Measurements from ENCODE around the gene NUSAP1. TPM values are rescaled to one million over a fixed set of nuclear protein-coding genes. Genes with fewer than 3 reads are reported as not detected.

Gene NUSAP1
- total and polyA plus RNA-seq, 5 donors: 0.48 to 3.6 (median 1.7) TPM

- 93% methylated on average over 12 of the region's 12 CpGs for WGBS
- H3K9me3 ChIP-seq (ENCODE audit: control insufficient read depth, low read length): no peaks in the 10 kb centered on the region
- ATAC-seq (no peak), DNase-seq (no peak)
- no peaks in the 10 kb centered on the region for H3K4me1 ChIP-seq (ENCODE audit: control insufficient read depth, insufficient read depth, low read length)
- intact Hi-C loops (cut with DNase I): loop anchor here in 1 of 4 donors (5.0 kb wide), 1 partner anchor 432 kb away; no protein-coding TSS in a partner anchor
- H3K27ac ChIP-seq (ENCODE audit: low read length): no peak overlapping the region
- no peak overlapping the region for H3K4me3 ChIP-seq (ENCODE audit: low read length)
- no peaks in the 10 kb centered on the region for H3K27me3 ChIP-seq (ENCODE audit: control insufficient read depth, insufficient read depth)
Observed at GRCh38 chr15:41334293-41335120, 1.8 kb downstream of the NUSAP1 start.

GRCh38 chr15:41336549-41336948 is 3.9 kb downstream of the NUSAP1 start:
- intact Hi-C loops (cut with DNase I): no loop called here
- H3K4me1 ChIP-seq (ENCODE audit: control insufficient read depth, insufficient read depth, low read length): no peaks in the 10 kb centered on the region
- ATAC-seq (no peak), DNase-seq (no peak)
- no peaks in the 10 kb centered on the region for H3K9me3 ChIP-seq (ENCODE audit: control insufficient read depth, low read length)
- H3K4me3 ChIP-seq (ENCODE audit: low read length): no peak overlapping the region
- 94% methylated on average over 4 of the region's 4 CpGs for WGBS
- H3K27ac ChIP-seq (ENCODE audit: low read length): no peak overlapping the region
- no peaks in the 10 kb centered on the region for H3K27me3 ChIP-seq (ENCODE audit: control insufficient read depth, insufficient read depth)

- H3K4me3 ChIP-seq (ENCODE audit: low read length): no peak overlapping the region
- no peak for ATAC-seq
- intact Hi-C loops (cut with DNase I): no loop called here
- no peaks in the 10 kb centered on the region for H3K27me3 ChIP-seq (ENCODE audit: control insufficient read depth, insufficient read depth)
- no peaks in the 10 kb centered on the region for H3K9me3 ChIP-seq (ENCODE audit: control insufficient read depth, low read length)
- WGBS: over 99% methylated on average over 6 of the region's 6 CpGs
- no peak overlapping the region for H3K27ac ChIP-seq (ENCODE audit: low read length)
- no peaks in the 10 kb centered on the region for H3K4me1 ChIP-seq (ENCODE audit: control insufficient read depth, insufficient read depth, low read length)
- no peak for DNase-seq
Observed at GRCh38 chr15:41337047-41337446, 4.4 kb downstream of the NUSAP1 start.

GRCh38 chr15:41337631-41338522 is 5.2 kb downstream of the NUSAP1 start:
- DNase-seq: no peak
- no peaks in the 10 kb centered on the region for H3K4me1 ChIP-seq (ENCODE audit: control insufficient read depth, insufficient read depth, low read length)
- ATAC-seq: no peak
- no peaks in the 10 kb centered on the region for H3K27me3 ChIP-seq (ENCODE audit: control insufficient read depth, insufficient read depth)
- H3K27ac ChIP-seq (ENCODE audit: low read length): no peak overlapping the region
- H3K4me3 ChIP-seq (ENCODE audit: low read length): no peak overlapping the region
- intact Hi-C loops (cut with DNase I): no loop called here
- 87% methylated on average over 13 of the region's 13 CpGs for WGBS
- no peaks in the 10 kb centered on the region for H3K9me3 ChIP-seq (ENCODE audit: control insufficient read depth, low read length)

- ATAC-seq: no peak
Observed at GRCh38 chr15:41340189-41340695, 7.6 kb downstream of the NUSAP1 start.

GRCh38 chr15:41341519-41341918 is 8.8 kb downstream of the NUSAP1 start:
- H3K4me1 ChIP-seq (ENCODE audit: control insufficient read depth, insufficient read depth, low read length): no peaks in the 10 kb centered on the region

More at GRCh38 chr15:41340189-41340695, 7.6 kb downstream of the NUSAP1 start:
- no peaks in the 10 kb centered on the region for H3K9me3 ChIP-seq (ENCODE audit: control insufficient read depth, low read length)
- no peaks in the 10 kb centered on the region for H3K27me3 ChIP-seq (ENCODE audit: control insufficient read depth, insufficient read depth)
- 94% methylated on average over 5 of the region's 5 CpGs for WGBS
- H3K27ac ChIP-seq (ENCODE audit: low read length): no peak overlapping the region
- no peak for DNase-seq
- intact Hi-C loops (cut with DNase I): no loop called here
- no peak overlapping the region for H3K4me3 ChIP-seq (ENCODE audit: low read length)
- no peaks in the 10 kb centered on the region for H3K4me1 ChIP-seq (ENCODE audit: control insufficient read depth, insufficient read depth, low read length)

GRCh38 chr15:41347236-41347635 is 14.6 kb downstream of the NUSAP1 start:
- Histone ChIP-seq H3K27ac (ENCODE audit: low read length) (no peak overlapping the region), H3K9me3 (ENCODE audit: control insufficient read depth, low read length) (no peaks in the 10 kb centered on the region), H3K4me3 (ENCODE audit: low read length) (no peak overlapping the region), H3K27me3 (ENCODE audit: control insufficient read depth, insufficient read depth) (no peaks in the 10 kb centered on the region), H3K4me1 (ENCODE audit: control insufficient read depth, insufficient read depth, low read length) (no peaks in the 10 kb centered on the region)
- DNase-seq (no peak), ATAC-seq (no peak)
- 78% methylated on average over 5 of the region's 5 CpGs for WGBS
- intact Hi-C loops (cut with DNase I): no loop called here

More at GRCh38 chr15:41341519-41341918, 8.8 kb downstream of the NUSAP1 start:
- intact Hi-C loops (cut with DNase I): no loop called here
- Histone ChIP-seq H3K4me3 (ENCODE audit: low read length) (no peak overlapping the region), H3K9me3 (ENCODE audit: control insufficient read depth, low read length) (no peaks in the 10 kb centered on the region), H3K27me3 (ENCODE audit: control insufficient read depth, insufficient read depth) (no peaks in the 10 kb centered on the region), H3K27ac (ENCODE audit: low read length) (no peak overlapping the region)
- 76% methylated on average over 4 of the region's 4 CpGs for WGBS
- ATAC-seq (no peak), DNase-seq (no peak)

GRCh38 chr15:41350057-41350717 is 17.5 kb downstream of the NUSAP1 start:
- Histone ChIP-seq H3K27me3 (ENCODE audit: control insufficient read depth, insufficient read depth) (no peaks in the 10 kb centered on the region), H3K27ac (ENCODE audit: low read length) (no peak overlapping the region), H3K4me1 (ENCODE audit: control insufficient read depth, insufficient read depth, low read length) (no peaks in the 10 kb centered on the region), H3K4me3 (ENCODE audit: low read length) (no peak overlapping the region), H3K9me3 (ENCODE audit: control insufficient read depth, low read length) (no peaks in the 10 kb centered on the region)
- intact Hi-C loops (cut with DNase I): no loop called here
- WGBS: 80% methylated on average over 10 of the region's 10 CpGs
- DNase-seq (no peak), ATAC-seq (no peak)

- Histone ChIP-seq H3K9me3 (ENCODE audit: control insufficient read depth, low read length) (no peaks in the 10 kb centered on the region), H3K4me3 (ENCODE audit: low read length) (no peak overlapping the region), H3K4me1 (ENCODE audit: control insufficient read depth, insufficient read depth, low read length) (no peaks in the 10 kb centered on the region), H3K27me3 (ENCODE audit: control insufficient read depth, insufficient read depth) (no peaks in the 10 kb centered on the region), H3K27ac (ENCODE audit: low read length) (no peak overlapping the region)
- no peak for DNase-seq
- 91% methylated on average over 10 of the region's 10 CpGs for WGBS
- no peak for ATAC-seq
- intact Hi-C loops (cut with DNase I): no loop called here
Observed at GRCh38 chr15:41354371-41354770, 21.7 kb downstream of the NUSAP1 start.

- 76% methylated on average over 3 of the region's 3 CpGs for WGBS
- DNase-seq (no peak), ATAC-seq (no peak)
- intact Hi-C loops (cut with DNase I): no loop called here
- H3K4me1 ChIP-seq (ENCODE audit: control insufficient read depth, insufficient read depth, low read length): no peaks in the 10 kb centered on the region
- no peak overlapping the region for H3K27ac ChIP-seq (ENCODE audit: low read length)
- H3K9me3 ChIP-seq (ENCODE audit: control insufficient read depth, low read length): no peaks in the 10 kb centered on the region
- no peak overlapping the region for H3K4me3 ChIP-seq (ENCODE audit: low read length)
- no peaks in the 10 kb centered on the region for H3K27me3 ChIP-seq (ENCODE audit: control insufficient read depth, insufficient read depth)
Observed at GRCh38 chr15:41367418-41367817, 34.7 kb downstream of the NUSAP1 start.

Data from right cardiac atrium (tissue), 5 donors.